HepG2 (cell line): ENCODE results near the gene PNN. TPM values are rescaled to one million over a fixed set of nuclear protein-coding genes. Genes with fewer than 3 reads are reported as not detected.

Experiments
- CHD4 ChIP-seq: fragments of 200-600 bp; sonication (generic); IDR thresholded peaks from 2 replicates; pipeline ENCODE4 v1.7.0; 2017; ENCODE audit warnings: mild to moderate bottlenecking, low read length, borderline replicate concordance
- EZH2 ChIP-seq: conservative IDR thresholded peaks from 2 replicates; pipeline ENCODE4 v1.6.1; 2012; ENCODE audit warnings: mild to moderate bottlenecking, low read depth, low read length, moderate library complexity
- FOSL1 ChIP-seq: sonication (generic); formaldehyde crosslinking; IDR thresholded peaks from 2 replicates; pipeline ENCODE4 v1.9.0; 2021; ENCODE audit warnings: missing genetic modification reagents, borderline replicate concordance
- JUN ChIP-seq: sonication (generic); formaldehyde crosslinking; IDR thresholded peaks from 2 replicates; pipeline ENCODE4 v1.4.0; 2020; ENCODE audit warnings: mild to moderate bottlenecking, missing genetic modification reagents
- POLR2A ChIP-seq, 2 experiments: IDR thresholded peaks; 2 replicates each; pipeline ENCODE4 v1.6.1; 2011; ENCODE audit warnings: low read depth in 2 of 2, low read length in 2 of 2, mild to moderate bottlenecking in 1 of 2, moderate library complexity in 1 of 2; ENCODE audit not compliant: insufficient read depth in 1 of 2
- RELA ChIP-seq: sonication (generic); formaldehyde crosslinking; IDR thresholded peaks from 2 replicates; pipeline ENCODE4 v1.4.0; 2020; ENCODE audit warnings: missing genetic modification reagents
- RFX1 ChIP-seq: fragments of 450-650 bp; IDR thresholded peaks from 2 replicates; pipeline ENCODE4 v1.6.1; 2017
- RFX5 ChIP-seq: IDR thresholded peaks from 2 replicates; pipeline ENCODE4 v1.6.1; 2011; ENCODE audit warnings: low read depth, low read length, improper control_type of control experiment
- ZNF136 ChIP-seq: sonication (generic); formaldehyde crosslinking; IDR thresholded peaks from 2 replicates; pipeline ENCODE4 v1.8.1; 2022; ENCODE audit warnings: low read depth, mild to moderate bottlenecking, moderate library complexity, missing genetic modification reagents
- ZNF3 ChIP-seq: IDR thresholded peaks from 2 replicates; pipeline ENCODE4 v1.7.0; 2017; ENCODE audit warnings: inconsistent platforms
- ZNF326 ChIP-seq: sonication (generic); formaldehyde crosslinking; IDR thresholded peaks from 2 replicates; pipeline ENCODE4 v1.4.0; 2020; ENCODE audit warnings: missing genetic modification reagents, borderline replicate concordance
- ZNF543 ChIP-seq: sonication (generic); formaldehyde crosslinking; IDR thresholded peaks from 2 replicates; pipeline ENCODE4 v1.4.0; 2020; ENCODE audit warnings: mild to moderate bottlenecking, missing genetic modification reagents
- polyA plus RNA-seq, 8 experiments: library from polyadenylated mRNA; depleted of rRNA in 3 of 8; stranded (reverse) in 7 of 8; unstranded in 1 of 8; fragments of >200 nt; fragmentation: Illumina TruSeq in 4 of 8; extraction: Trizol in 4 of 8; gene quantifications; 2 replicates each; pipeline versions ENCODE4 v1.2.1 to v1.2.3, GENCODE V29; 2011 to 2016; ENCODE audit warnings: low read depth in 4 of 8, missing spikeins in 1 of 8, mixed read lengths in 1 of 8; ENCODE audit not compliant: insufficient read depth in 1 of 8
- total RNA-seq, 5 experiments: library from RNA; depleted of rRNA; stranded (reverse); fragments of >200 nt; fragmentation: Illumina TruSeq; extraction: Trizol; gene quantifications; 2 replicates each; pipeline ENCODE4 v1.2.3, GENCODE V29; 2016; ENCODE audit warnings: low read depth in 1 of 5
- TF ChIP-seq, protein P1 (sequence below): sonication (generic); formaldehyde crosslinking; IDR thresholded peaks from one replicate; pipeline ENCODE4 v1.5.1; 2020; ENCODE audit warnings: mild to moderate bottlenecking, missing genetic modification reagents; ENCODE audit errors: not compliant biosample characterization
- TF ChIP-seq, protein P2 (sequence below): sonication (generic); formaldehyde crosslinking; IDR thresholded peaks from 2 replicates; pipeline ENCODE4 v1.8.1; 2022; ENCODE audit warnings: mild to moderate bottlenecking, missing genetic modification reagents
- TF ChIP-seq, protein P3 (sequence below): sonication (generic); formaldehyde crosslinking; IDR thresholded peaks from 2 replicates; pipeline ENCODE4 v1.4.0; 2020; ENCODE audit warnings: mild to moderate bottlenecking, missing genetic modification reagents, borderline replicate concordance

The PNN gene
- total and polyA plus RNA-seq, 2 of the 13 experiments (the other 11 are each of a cell fraction or from before 2014, with no cell fraction given), result 58.0 to 214 TPM

DNA sequence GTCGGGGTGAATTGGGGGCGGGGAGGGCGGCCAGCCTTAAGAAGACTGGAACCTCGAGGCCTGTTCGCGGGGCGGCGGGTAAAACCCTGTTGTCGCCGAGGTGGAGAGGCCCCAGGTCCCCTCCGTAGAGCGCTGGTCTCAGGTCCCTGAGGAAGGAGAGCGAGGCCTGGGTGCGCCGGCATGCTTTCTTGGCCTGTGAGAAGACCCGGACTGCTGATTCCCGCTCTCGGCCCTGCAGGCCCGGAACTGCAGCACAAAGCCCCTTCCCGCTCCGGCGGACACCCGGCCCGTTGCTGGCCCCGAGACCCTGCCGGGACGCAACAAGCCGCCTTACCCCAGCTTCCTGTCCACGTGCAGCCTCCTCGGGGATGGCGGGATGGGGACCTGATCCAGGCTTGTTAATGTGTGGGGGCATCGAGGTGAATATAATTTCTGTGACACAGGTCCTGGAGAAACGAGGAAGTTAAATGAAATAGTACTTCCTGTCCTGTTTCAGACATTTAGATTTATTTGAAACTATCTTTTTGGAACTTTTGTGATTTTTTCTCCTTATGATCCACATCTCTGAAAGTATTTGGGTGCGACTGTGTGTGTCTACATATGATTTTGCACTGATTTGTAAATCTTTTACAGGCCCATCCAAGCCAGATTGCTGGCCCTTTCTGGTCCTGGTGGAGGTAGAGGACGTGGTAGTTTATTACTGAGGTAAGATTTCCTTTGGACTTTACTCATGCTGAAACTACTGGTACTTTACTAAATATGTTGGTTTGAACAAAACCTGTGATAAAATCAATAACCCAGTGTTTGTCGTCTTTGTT is 600 bp downstream of the PNN start (continued):
- TF ChIP-seq, protein P1, sequence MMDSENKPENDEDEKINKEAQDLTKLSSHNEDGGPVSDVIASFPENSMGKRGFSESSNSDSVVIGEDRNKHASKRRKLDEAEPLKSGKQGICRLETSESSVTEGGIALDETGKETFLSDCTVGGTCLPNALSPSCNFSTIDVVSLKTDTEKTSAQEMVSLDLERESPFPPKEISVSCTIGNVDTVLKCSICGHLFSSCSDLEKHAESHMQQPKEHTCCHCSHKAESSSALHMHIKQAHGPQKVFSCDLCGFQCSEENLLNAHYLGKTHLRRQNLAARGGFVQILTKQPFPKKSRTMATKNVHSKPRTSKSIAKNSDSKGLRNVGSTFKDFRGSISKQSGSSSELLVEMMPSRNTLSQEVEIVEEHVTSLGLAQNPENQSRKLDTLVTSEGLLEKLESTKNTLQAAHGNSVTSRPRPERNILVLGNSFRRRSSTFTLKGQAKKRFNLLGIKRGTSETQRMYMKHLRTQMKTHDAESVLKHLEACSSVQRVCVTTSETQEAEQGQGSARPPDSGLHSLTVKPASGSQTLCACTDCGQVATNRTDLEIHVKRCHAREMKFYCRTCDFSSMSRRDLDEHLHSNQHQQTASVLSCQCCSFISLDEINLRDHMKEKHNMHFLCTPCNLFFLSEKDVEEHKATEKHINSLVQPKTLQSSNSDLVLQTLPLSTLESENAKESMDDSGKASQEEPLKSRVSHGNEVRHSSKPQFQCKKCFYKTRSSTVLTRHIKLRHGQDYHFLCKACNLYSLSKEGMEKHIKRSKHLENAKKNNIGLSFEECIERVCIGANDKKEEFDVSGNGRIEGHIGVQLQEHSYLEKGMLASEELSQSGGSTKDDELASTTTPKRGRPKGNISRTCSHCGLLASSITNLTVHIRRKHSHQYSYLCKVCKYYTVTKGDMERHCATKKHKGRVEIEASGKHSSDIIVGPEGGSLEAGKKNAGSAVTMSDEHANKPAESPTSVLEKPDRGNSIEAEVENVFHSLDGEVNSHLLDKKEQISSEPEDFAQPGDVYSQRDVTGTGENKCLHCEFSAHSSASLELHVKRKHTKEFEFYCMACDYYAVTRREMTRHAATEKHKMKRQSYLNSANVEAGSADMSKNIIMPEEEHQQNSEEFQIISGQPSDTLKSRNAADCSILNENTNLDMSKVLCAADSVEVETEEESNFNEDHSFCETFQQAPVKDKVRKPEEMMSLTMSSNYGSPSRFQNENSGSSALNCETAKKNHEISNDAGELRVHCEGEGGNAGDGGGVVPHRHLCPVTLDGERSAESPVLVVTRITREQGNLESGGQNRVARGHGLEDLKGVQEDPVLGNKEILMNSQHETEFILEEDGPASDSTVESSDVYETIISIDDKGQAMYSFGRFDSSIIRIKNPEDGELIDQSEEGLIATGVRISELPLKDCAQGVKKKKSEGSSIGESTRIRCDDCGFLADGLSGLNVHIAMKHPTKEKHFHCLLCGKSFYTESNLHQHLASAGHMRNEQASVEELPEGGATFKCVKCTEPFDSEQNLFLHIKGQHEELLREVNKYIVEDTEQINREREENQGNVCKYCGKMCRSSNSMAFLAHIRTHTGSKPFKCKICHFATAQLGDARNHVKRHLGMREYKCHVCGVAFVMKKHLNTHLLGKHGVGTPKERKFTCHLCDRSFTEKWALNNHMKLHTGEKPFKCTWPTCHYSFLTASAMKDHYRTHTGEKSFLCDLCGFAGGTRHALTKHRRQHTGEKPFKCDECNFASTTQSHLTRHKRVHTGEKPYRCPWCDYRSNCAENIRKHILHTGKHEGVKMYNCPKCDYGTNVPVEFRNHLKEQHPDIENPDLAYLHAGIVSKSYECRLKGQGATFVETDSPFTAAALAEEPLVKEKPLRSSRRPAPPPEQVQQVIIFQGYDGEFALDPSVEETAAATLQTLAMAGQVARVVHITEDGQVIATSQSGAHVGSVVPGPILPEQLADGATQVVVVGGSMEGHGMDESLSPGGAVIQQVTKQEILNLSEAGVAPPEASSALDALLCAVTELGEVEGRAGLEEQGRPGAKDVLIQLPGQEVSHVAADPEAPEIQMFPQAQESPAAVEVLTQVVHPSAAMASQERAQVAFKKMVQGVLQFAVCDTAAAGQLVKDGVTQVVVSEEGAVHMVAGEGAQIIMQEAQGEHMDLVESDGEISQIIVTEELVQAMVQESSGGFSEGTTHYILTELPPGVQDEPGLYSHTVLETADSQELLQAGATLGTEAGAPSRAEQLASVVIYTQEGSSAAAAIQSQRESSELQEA (CRISPR knock-in tag), result peak; percentile 97
- TF ChIP-seq JUN (CRISPR knock-in tag) (no peak), ZNF136 (no peak; the same call in 1 of the 2 replicates), ZNF3 (CRISPR knock-in tag) (no peak), EZH2 (no peak), RFX5 (no peak), CHD4 (no peak), POLR2A (IDR thresholded peaks at IDR 0.05; ENCODE audit: insufficient read depth in 1 of 2, low read depth in 2 of 2, low read length in 2 of 2) (no peak), RFX1 (no peak), ZNF543 (peak; percentile 87), FOSL1 (no peak), ZNF326 (no peak; the same call in 1 of the 2 replicates), RELA (CRISPR knock-in tag) (peak; percentile 14; the same call in 1 of the 2 replicates)
- TF ChIP-seq, protein P2, sequence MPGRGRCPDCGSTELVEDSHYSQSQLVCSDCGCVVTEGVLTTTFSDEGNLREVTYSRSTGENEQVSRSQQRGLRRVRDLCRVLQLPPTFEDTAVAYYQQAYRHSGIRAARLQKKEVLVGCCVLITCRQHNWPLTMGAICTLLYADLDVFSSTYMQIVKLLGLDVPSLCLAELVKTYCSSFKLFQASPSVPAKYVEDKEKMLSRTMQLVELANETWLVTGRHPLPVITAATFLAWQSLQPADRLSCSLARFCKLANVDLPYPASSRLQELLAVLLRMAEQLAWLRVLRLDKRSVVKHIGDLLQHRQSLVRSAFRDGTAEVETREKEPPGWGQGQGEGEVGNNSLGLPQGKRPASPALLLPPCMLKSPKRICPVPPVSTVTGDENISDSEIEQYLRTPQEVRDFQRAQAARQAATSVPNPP, result 0 out of 2 replicates have a peak, but pooled peaks have one; percentile 21
- TF ChIP-seq, protein P3, sequence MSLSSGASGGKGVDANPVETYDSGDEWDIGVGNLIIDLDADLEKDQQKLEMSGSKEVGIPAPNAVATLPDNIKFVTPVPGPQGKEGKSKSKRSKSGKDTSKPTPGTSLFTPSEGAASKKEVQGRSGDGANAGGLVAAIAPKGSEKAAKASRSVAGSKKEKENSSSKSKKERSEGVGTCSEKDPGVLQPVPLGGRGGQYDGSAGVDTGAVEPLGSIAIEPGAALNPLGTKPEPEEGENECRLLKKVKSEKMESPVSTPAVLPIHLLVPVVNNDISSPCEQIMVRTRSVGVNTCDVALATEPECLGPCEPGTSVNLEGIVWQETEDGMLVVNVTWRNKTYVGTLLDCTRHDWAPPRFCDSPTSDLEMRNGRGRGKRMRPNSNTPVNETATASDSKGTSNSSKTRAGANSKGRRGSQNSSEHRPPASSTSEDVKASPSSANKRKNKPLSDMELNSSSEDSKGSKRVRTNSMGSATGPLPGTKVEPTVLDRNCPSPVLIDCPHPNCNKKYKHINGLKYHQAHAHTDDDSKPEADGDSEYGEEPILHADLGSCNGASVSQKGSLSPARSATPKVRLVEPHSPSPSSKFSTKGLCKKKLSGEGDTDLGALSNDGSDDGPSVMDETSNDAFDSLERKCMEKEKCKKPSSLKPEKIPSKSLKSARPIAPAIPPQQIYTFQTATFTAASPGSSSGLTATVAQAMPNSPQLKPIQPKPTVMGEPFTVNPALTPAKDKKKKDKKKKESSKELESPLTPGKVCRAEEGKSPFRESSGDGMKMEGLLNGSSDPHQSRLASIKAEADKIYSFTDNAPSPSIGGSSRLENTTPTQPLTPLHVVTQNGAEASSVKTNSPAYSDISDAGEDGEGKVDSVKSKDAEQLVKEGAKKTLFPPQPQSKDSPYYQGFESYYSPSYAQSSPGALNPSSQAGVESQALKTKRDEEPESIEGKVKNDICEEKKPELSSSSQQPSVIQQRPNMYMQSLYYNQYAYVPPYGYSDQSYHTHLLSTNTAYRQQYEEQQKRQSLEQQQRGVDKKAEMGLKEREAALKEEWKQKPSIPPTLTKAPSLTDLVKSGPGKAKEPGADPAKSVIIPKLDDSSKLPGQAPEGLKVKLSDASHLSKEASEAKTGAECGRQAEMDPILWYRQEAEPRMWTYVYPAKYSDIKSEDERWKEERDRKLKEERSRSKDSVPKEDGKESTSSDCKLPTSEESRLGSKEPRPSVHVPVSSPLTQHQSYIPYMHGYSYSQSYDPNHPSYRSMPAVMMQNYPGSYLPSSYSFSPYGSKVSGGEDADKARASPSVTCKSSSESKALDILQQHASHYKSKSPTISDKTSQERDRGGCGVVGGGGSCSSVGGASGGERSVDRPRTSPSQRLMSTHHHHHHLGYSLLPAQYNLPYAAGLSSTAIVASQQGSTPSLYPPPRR (CRISPR knock-in tag), result no peak
